ENCODE data around the gene KDM6A. TPM values are rescaled to one million over a fixed set of nuclear protein-coding genes. Genes with fewer than 3 reads are reported as not detected.
"Not testable (repeated sequence)": the region's sequence is repeated elsewhere in the genome, so short reads cannot be mapped to it uniquely, and the experiment has no call there.

Gene KDM6A
- polyA plus RNA-seq, 4 donors = 21.6 to 33.0 (median 30.2) TPM

DNA sequence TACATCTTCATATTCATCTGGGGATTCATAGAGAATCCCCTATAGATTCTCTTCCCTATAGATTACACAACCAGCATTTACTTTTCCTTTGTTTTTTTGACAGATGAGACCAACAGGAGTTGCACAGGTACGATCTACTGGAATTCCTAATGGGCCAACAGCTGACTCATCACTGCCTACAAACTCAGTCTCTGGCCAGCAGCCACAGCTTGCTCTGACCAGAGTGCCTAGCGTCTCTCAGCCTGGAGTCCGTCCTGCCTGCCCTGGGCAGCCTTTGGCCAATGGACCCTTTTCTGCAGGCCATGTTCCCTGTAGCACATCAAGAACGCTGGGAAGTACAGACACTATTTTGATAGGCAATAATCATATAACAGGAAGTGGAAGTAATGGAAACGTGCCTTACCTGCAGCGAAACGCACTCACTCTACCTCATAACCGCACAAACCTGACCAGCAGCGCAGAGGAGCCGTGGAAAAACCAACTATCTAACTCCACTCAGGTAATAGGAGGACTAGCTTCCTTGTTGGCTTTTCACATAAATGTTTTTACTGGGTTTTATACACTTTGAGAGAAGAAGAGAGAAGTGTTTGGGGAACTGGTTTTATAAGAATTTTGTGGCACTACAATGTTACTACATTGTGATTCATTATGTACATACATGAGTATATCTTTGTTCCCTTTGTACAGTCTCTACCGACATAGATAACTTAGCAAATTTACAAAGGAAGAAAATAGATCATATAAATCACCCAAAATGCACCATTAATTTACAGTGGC, 190.5 kb downstream of the KDM6A start:
- DNase-seq (ENCODE audit: low read depth in 4 of 4, low spot score in 3 of 4) = no peak

- no peak for DNase-seq (ENCODE audit: low read depth in 4 of 4, low spot score in 3 of 4)
Measured at GRCh38 chrX:45068569-45068968, 195.6 kb downstream of the KDM6A start.

GRCh38 chrX:45070116-45071007, 197.4 kb downstream of the KDM6A start:
- peak; percentile 6 to 12 (median 7) for DNase-seq (ENCODE audit: low read depth in 4 of 4, low spot score in 3 of 4)

- not testable (repeated sequence) for DNase-seq (ENCODE audit: low read depth in 4 of 4, low spot score in 3 of 4)
Measured at GRCh38 chrX:45073011-45073410, 200.0 kb downstream of the KDM6A start.

GRCh38 chrX:45077748-45078424, 204.9 kb downstream of the KDM6A start:
- no peak for DNase-seq (ENCODE audit: low read depth in 4 of 4, low spot score in 3 of 4)

- DNase-seq (ENCODE audit: low read depth in 4 of 4, low spot score in 3 of 4) = no peak
Measured at GRCh38 chrX:45083314-45083713, 210.3 kb downstream of the KDM6A start.

- DNase-seq (ENCODE audit: low read depth in 4 of 4, low spot score in 3 of 4) = no peak
Measured at GRCh38 chrX:45110494-45110893, 237.5 kb downstream of the KDM6A start.

- no peak for DNase-seq (ENCODE audit: low read depth in 4 of 4, low spot score in 3 of 4)
Measured at GRCh38 chrX:45126158-45126557, 253.2 kb downstream of the KDM6A start.

DNA sequence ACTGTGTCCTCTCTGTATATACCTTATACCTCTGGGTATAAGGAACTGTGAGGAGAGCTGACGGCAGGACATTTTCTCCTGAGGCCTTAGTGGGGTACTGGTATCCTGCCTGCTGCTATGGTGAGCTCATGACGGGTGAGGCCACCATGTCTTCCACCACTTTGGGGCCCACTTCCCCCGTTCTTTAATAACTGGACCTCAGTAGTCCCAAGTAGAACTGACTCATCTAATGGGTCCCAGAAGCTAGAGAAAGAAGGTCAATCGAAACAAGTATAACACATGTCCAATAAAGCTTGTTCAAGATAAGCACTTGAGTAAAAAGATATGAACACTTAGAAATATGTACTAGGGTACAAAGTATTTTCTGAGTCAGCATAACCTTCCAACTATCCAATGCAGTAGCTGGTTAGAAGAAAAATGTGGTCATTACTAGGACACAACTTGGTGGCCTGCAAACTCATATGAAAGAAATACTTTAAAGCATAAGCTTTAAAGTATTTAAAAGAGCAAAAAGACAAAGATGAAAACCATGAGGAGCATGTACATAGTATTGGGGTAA, 256.0 kb downstream of the KDM6A start:
- DNase-seq (ENCODE audit: low read depth in 4 of 4, low spot score in 3 of 4) = no peak

DNA sequence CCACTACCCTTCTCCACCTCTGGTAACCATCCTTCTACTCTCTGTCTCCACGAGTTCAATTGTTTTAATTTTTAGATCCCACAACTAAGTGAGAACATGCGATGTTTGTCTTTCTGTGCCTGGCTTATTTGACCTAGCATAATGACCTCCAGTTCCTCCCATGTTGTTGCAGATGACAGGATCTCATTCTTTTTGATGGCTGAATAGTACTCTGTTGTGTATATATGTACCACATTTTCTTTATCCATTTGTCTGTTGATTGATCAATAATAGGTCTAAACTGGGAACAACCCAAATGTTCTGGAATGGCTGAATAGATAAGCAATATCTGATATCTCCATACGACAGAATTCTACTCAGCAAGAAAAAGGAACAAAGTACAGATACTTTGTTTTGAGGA, 260.5 kb downstream of the KDM6A start:
- DNase-seq (ENCODE audit: low read depth in 4 of 4, low spot score in 3 of 4) = no peak

- no peak for DNase-seq (ENCODE audit: low read depth in 4 of 4, low spot score in 3 of 4)
Measured at GRCh38 chrX:45134315-45134731, 261.3 kb downstream of the KDM6A start.

GRCh38 chrX:45134775-45135174, 261.8 kb downstream of the KDM6A start:
- no peak for DNase-seq (ENCODE audit: low read depth in 4 of 4, low spot score in 3 of 4)

DNA sequence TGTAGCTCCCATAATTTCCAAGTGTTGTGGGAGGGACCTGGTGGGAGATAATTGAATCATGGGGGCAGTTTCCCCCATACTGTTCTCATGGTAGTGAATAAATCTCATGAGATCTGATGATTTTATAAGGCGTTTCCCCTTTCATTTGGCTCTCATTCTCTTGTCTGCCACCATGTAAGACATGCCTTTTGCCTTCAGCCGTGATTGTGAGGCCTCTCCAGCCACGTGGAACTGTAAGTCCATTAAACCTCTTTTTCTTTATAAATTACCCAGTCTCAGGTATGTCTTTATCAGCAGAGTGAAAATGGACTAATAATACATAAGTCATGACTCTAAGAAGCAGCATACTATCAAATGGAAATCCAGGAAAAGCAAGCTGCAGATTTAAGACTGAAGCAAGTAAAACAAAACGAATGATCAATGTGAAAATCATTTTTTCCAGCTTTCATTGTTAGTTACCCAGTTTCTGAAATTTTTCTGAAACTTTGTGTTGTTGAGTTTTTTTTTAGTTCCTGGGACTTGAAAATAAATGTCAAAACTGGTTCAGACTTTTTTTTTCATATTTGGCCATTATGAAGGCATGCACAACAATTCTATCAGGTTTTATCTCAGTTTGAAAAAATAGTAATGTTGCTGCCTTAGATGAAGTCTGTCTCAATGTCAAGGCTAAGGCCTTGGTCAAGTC, 262.5 kb downstream of the KDM6A start:
- DNase-seq (ENCODE audit: low read depth in 4 of 4, low spot score in 3 of 4) = not testable (repeated sequence)

DNA sequence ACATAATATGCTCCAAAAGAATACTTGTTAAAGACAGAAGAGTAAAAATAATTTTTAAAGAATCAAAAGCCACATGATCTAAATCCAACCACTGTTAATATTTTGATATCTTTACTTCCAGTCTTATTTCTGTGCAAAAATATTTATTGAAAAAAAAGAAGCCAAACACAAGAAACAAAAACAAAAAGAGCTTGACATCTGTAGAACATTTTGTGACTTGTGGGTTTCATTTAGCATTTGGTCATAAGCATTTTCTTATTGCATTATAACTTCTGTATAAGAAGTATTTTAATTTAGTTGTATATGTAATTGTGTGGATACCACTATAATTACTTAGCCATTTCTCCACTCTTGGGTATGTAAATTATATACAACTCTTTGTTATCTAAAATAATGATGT, 264.5 kb downstream of the KDM6A start:
- no peak for DNase-seq (ENCODE audit: low read depth in 4 of 4, low spot score in 3 of 4)

DNA sequence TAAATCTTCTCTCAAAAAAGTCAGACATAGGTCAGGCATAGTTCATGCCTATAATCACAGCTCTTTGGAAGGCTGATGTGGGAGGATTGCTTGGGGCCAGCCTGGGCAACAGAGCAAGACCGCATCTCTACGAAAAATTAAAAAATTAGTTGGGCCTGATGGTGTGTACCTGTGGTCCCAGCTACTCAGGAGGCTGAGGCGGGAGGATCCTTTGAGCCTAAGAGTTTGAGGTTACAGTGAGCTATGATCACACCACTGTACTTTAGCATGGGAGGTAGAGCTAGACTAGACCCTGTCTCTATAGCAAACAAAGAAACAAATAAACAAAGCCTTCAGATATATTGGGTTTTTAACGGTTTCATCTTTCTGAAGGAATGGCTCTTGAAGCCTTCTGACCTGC, 265.5 kb downstream of the KDM6A start:
- DNase-seq (ENCODE audit: low read depth in 4 of 4, low spot score in 3 of 4) = no peak

DNA sequence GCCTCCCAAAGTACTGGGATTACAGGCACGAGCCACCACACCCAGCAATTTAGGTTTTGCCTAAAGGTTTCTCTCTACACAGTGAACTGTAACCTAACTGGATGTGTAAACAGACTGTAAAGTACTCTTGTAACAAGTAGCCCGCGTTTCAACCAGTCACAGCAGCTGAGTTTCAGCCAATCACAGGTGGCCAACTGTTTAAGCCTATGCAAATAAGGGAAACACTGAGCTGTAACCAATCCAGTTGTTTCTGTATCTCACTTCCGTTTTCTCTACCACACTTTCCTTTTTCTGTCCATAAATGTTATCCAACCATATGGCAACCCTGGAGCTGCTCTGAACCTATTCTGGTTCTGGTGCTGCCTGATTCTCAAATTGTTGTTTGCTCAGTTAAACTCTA, 267.8 kb downstream of the KDM6A start:
- DNase-seq (ENCODE audit: low read depth in 4 of 4, low spot score in 3 of 4) = no peak

DNA sequence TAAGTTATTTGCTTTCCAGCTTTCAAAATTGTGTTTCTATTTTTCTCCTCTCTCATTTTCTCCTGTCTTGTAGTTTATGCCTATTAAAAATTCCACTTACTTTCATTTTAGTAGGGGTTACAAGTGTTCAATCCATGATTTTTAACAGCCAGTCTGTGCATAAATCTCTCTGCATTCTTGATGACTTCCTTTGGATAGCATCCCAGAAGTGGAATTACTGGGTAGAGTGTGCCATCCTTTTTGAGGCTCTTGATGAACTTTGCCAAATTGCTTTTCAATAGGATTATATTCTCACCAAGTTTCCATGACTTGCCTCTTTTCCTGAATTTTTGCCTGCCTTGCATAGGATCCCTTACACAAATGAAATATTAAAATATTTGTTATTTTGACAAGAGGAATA, 269.2 kb downstream of the KDM6A start:
- no peak for DNase-seq (ENCODE audit: low read depth in 4 of 4, low spot score in 3 of 4)

DNA sequence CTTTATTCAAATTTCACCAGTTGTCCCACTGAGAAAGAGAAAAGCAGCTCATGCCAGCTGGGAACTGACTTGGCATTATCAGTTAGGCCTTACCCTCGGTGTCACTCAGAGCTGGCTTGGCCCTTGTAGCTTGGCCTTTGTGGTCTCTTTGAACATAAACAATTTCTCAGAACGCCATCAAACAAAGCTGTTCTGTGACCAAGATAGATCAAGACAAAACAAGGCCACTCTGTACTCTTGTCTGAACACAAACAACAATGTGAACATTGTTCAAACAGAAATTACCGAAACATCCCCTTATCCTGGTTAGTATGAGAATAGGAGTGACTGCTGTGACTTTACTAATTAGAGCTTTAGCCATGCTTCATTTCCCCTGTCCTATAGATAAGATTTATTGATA, 270.5 kb downstream of the KDM6A start:
- DNase-seq (ENCODE audit: low read depth in 4 of 4, low spot score in 3 of 4) = no peak

GRCh38 chrX:45145492-45146215, 272.7 kb downstream of the KDM6A start:
- no peak for DNase-seq (ENCODE audit: low read depth in 4 of 4, low spot score in 3 of 4)

DNA sequence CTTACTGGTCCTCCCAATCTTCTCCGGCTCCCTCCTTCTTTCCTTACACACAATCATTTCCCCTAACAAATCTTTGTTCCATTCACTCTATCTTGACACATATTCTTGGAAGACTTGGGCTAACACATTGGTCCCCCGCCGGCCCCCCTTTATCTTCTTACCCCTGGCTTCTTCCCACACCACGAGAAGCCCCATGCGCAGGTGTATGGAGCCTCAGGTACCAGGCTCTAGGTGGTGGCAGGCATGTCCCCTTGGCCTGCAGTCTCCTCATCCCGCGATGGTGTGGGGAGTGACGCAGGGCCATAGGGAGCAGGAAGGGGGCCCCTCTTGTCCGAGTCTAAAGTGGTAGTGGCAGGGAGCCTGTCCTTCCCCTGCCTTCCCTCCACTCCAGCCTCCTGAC, 277.8 kb downstream of the KDM6A start:
- DNase-seq (ENCODE audit: low read depth in 4 of 4, low spot score in 3 of 4) = no peak

All from left renal pelvis (tissue), 4 donors.